Measurements from ENCODE around the gene LBX2. TPM values are rescaled to one million over a fixed set of nuclear protein-coding genes. Genes with fewer than 3 reads are reported as not detected.
A peak's percentile ranks its signal among the peaks of the same experiment; 100 is the strongest.

The LBX2 gene
- total RNA-seq, 1 donor from 2014 or later, result 0.51 TPM

- intact Hi-C loops (cut with DNase I), result no loop called here
- DNase-seq (ENCODE audit: low spot score), result no peak
These were observed 10.9 kb upstream of the LBX2 start for GRCh38 chr2:74510272-74510671.

- DNase-seq (ENCODE audit: low spot score), result no peak
- intact Hi-C loops (cut with DNase I), result loop anchor here (1.0 kb wide), 1 partner anchor 21 kb away; the partner anchor contains the start of genes AUP1 and HTRA2
These were observed 8.6 kb upstream of the LBX2 start for GRCh38 chr2:74507926-74508520.

GRCh38 chr2:74507145-74507925 is 7.9 kb upstream of the LBX2 start, which contains the start of gene PCGF1:
TSS of gene PCGF1 (minus strand) at chr2:74507695. CDS start at chr2:74507668, 27 bp downstream.
- DNase-seq (ENCODE audit: low spot score), result peak; percentile 99
- intact Hi-C loops (cut with DNase I), result loop anchor here (1.0 kb wide), 1 partner anchor 22 kb away; the partner anchor contains the start of genes AUP1 and HTRA2

GRCh38 chr2:74505448-74506246 is 6.2 kb upstream of the LBX2 start:
- DNase-seq (ENCODE audit: low spot score), result no peak
- intact Hi-C loops (cut with DNase I), result no loop called here

- intact Hi-C loops (cut with DNase I), result loop anchor here (5.0 kb wide), 1 partner anchor 83 kb away; no protein-coding TSS in a partner anchor
- no peak for DNase-seq (ENCODE audit: low spot score)
These were observed 5.2 kb upstream of the LBX2 start for GRCh38 chr2:74504591-74504990.

- DNase-seq (ENCODE audit: low spot score), result no peak
- intact Hi-C loops (cut with DNase I), result loop anchor here (5.0 kb wide), 1 partner anchor 84 kb away; no protein-coding TSS in a partner anchor
These were observed 4.4 kb upstream of the LBX2 start for GRCh38 chr2:74503506-74504475.

- peak; percentile 93 for DNase-seq (ENCODE audit: low spot score)
- intact Hi-C loops (cut with DNase I), result loop anchor here (5.0 kb wide), 1 partner anchor 84 kb away; no protein-coding TSS in a partner anchor
These were observed 3.5 kb upstream of the LBX2 start for GRCh38 chr2:74502720-74503505.

GRCh38 chr2:74502147-74502719 is 2.8 kb upstream of the LBX2 start:
- intact Hi-C loops (cut with DNase I), result loop anchor here (5.0 kb wide), 1 partner anchor 85 kb away; no protein-coding TSS in a partner anchor
- no peak for DNase-seq (ENCODE audit: low spot score)

GRCh38 chr2:74501335-74502071 is 2.1 kb upstream of the LBX2 start:
- DNase-seq (ENCODE audit: low spot score), result no peak
- intact Hi-C loops (cut with DNase I), result loop anchor here (5.0 kb wide), 1 partner anchor 86 kb away; no protein-coding TSS in a partner anchor

- intact Hi-C loops (cut with DNase I), result loop anchor here (5.0 kb wide), 1 partner anchor 87 kb away; no protein-coding TSS in a partner anchor
- DNase-seq (ENCODE audit: low spot score), result no peak
These were observed 1.2 kb upstream of the LBX2 start for GRCh38 chr2:74500578-74500946.

- DNase-seq (ENCODE audit: low spot score), result no peak
- intact Hi-C loops (cut with DNase I), result loop anchor here (5.0 kb wide), 1 partner anchor 87 kb away; no protein-coding TSS in a partner anchor
These were observed 656 bp upstream of the LBX2 start for GRCh38 chr2:74499940-74500577.

- intact Hi-C loops (cut with DNase I), result no loop called here
- no peak for DNase-seq (ENCODE audit: low spot score)
These were observed 720 bp downstream of the LBX2 start for GRCh38 chr2:74498500-74499266.

- no peak for DNase-seq (ENCODE audit: low spot score)
- intact Hi-C loops (cut with DNase I), result no loop called here
These were observed 1.5 kb downstream of the LBX2 start for GRCh38 chr2:74497777-74498499.

GRCh38 chr2:74496997-74497776 is 2.2 kb downstream of the LBX2 start:
- DNase-seq (ENCODE audit: low spot score), result no peak
- intact Hi-C loops (cut with DNase I), result no loop called here

Measured in cardiac septum (tissue), 1 donor.